HG03520 (cell line): ENCODE measurements around the gene DKK2.

ENCODE experiments used
- ATAC-seq: cut with Tn5 transposase; IDR thresholded peaks from one replicate; pipeline ENCODE4 v1.9.1; 2021; ENCODE audit warnings: mild to moderate bottlenecking, moderate library complexity; ENCODE audit not compliant: unreplicated experiment

Gene DKK2, protein sequence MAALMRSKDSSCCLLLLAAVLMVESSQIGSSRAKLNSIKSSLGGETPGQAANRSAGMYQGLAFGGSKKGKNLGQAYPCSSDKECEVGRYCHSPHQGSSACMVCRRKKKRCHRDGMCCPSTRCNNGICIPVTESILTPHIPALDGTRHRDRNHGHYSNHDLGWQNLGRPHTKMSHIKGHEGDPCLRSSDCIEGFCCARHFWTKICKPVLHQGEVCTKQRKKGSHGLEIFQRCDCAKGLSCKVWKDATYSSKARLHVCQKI

GRCh38 chr4:107035819-107036583 lies at the start of gene DKK2:
Gene DKK2, minus strand, starts transcription at chr4:107036313. Its CDS starts 722 bp downstream, at chr4:107035591.
- ATAC-seq = no peak

- ATAC-seq = no peak
These were observed 41.1 kb upstream of the DKK2 start for GRCh38 chr4:107077192-107077591.

DNA sequence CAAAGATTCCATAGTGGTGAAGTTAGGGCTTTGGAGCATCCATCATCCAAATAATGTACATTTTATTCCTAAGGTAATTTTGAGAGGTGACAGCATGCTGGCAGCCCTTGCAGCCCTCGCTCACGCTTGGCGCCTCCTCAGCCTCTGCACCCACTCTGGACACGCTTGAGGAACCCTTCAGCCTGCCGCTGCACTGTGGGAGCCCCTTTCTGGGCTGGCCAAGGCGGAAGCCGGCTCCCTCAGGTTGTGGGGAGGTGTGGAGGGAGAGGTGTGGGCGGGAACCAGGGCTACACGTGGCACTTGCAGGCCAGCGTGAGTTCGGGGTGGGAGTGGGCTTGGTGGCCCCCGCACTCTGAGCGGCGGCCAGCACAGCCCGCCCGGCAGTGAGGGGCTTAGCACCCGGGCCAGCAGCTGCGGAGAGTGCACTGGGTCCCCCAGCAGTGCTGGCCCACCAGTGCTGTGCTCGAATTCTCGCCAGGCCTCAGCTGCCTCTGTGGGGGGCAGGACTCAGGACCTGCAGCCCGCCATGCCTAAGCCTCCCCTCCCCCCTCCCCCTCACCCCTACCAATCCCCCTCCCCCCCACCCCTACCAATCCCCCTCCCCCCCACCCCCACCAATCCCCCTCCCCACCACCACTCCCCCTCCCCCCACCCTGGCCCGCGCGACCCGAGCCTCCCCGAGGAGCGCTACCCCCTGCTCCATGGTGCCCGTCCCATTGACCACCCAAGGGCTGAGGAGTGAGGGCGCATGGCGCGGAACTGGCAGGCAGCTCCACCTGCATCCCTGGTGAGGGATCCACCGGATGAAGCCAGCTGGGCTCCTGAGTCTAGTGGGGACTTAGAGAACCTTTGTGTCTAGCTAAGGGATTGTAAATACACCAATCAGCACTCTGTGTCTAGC lies 37.0 kb upstream of the DKK2 start:
- ATAC-seq = no peak

DNA sequence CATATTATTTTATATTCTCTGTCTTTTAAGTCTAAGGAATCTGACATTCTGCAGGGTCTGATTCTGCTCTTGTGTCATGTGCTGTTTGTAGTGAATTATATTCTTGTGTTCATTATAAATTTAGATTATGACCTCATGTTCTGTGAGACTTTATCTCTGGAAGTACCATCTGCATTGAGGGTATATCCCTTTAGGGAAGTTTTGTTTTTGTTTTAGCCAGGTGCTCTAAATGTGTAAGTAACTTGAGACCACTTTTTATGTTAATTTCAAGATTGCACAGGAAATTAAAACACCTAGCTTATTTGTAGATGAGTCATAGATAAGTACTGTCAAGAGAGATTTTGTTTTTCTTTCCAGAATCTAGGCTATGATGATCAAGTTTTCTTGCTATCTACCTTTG lies 35.0 kb upstream of the DKK2 start:
- ATAC-seq = no peak

DNA sequence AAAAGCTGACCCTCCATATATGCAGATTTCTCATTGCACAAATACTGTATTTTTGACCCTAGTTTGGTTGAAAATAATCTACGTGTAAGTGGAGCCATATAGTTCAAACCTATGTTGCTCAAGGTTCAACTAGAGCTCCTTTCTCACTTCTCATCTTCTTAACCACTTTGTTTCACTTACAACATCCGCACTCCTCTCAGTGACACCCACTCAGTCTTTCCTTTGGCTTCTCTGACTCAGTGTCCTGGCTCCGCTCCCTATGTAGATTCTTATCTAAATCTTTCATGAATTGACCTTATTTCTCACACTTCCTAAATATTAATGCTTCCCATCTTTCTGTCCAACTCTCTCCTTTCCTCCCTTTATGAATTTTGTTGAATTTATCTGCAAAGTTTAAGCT lies 32.9 kb upstream of the DKK2 start:
- peak; percentile 75 for ATAC-seq

DNA sequence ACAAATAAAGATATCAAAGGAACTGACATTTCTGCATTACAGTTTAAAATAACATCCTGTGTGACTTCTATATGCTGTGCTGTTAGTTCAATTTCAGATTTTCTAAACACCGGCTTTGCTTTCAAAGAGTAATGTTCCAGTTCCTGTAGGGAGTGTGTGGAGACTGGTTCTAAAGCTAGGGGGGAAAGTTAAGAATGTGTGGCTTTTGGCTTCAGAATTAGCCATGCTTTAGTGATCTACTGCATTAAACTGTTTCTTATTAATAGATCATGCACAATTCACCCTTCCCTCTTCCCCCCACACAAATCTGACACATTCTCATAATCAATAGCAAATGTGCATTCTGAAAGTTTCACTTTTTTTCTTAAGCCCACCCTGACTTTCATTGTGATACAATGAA lies 32.0 kb upstream of the DKK2 start:
- ATAC-seq = no peak

GRCh38 chr4:107066621-107067020 lies 30.5 kb upstream of the DKK2 start:
- ATAC-seq = no peak

DNA sequence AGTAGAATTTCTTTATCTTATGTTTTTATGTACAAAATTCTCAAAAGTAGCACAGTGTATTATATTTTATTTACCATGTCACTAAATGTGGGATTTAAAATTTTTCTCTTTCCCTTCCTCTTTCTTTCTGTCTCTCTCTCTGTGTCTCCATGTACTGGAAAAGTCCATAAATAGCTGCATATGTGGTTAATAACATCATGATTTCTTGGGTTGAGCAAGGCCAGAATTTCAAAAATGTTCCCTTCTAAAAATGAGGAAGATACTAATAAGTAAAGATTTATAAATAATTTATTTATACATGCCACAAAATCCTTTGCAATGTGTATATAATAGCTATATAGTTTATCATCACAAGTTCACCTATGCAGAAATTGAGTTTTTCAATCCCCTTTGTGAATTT lies 29.1 kb upstream of the DKK2 start:
- no peak for ATAC-seq

DNA sequence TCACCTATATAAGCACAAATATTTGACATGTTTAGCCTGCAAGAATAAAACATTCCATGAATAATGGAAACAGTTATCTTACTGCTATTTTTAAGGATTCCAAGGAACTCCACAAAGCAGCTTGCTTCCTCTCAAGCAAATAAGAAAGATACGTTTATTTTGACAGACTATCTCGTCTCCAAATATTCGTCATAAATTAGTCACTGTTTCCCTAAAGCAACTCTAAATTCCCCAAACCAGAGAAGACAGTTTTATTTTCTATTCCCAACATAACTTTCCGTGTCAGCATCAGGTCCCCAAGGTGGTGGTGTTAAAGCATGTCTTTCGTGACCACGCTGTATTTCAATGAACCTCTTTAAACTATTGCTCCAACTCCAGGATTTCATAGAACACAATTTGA lies 24.3 kb upstream of the DKK2 start:
- ATAC-seq = no peak

- ATAC-seq = no peak
These were observed 22.7 kb upstream of the DKK2 start for GRCh38 chr4:107058828-107059227.

- ATAC-seq = no peak
These were observed 14.5 kb upstream of the DKK2 start for GRCh38 chr4:107050525-107051135.

DNA sequence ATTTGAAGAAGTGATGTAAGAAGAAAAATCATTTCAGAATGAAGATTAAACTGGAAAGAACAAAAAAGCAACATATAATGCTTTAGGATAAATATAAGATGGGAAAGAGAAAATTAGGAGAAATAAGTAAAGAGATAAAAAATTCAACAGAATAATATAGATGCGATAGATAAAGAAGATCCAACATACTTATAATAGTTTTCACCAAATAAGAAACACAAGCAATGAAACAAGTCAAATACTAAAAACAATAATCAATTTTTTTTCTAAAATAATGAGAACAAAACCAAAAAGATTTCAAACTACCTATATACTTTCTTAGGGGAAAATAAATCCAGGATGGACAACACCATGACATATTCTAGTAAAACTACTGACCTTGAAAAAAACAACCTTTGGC lies 10.1 kb upstream of the DKK2 start:
- no peak for ATAC-seq

DNA sequence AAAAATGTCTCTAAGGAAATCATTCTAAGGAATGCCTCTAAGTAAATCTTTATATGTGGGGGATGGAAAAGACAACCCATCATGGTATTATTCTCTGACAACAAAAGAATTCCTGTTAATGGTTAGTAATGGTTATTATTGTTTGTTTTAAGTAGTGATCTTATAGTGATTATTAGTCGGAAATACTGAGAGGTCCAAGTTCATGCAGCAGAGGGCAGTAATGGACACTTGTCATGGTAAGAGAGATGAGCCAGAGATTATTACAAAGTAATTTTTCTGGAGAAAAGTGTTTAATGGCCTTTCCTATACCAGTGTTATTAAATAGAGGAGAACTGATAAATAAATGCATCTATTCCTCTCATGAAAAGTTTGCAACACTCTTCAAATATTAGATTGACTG lies 8.1 kb upstream of the DKK2 start:
- no peak for ATAC-seq

DNA sequence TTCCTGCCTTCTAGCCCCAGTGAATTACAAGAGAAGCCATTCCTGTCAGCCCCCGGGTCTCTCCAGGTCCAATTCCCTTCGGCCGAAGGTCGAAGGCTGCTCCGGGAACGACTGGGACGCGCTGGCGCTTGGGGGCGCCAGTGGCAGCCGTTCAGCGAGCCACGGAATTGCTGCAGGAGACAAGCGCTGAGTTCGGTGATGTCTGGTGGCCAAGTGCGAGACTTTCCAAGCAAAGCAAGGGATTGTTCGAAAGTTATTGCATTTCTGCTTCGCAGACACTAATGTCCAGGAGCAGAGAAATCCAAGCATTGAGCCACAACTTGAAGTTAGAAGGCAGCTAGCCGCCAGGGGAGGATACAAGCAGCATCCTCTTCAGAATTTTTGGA lies 1.1 kb upstream of the DKK2 start:
- ATAC-seq = no peak

DNA sequence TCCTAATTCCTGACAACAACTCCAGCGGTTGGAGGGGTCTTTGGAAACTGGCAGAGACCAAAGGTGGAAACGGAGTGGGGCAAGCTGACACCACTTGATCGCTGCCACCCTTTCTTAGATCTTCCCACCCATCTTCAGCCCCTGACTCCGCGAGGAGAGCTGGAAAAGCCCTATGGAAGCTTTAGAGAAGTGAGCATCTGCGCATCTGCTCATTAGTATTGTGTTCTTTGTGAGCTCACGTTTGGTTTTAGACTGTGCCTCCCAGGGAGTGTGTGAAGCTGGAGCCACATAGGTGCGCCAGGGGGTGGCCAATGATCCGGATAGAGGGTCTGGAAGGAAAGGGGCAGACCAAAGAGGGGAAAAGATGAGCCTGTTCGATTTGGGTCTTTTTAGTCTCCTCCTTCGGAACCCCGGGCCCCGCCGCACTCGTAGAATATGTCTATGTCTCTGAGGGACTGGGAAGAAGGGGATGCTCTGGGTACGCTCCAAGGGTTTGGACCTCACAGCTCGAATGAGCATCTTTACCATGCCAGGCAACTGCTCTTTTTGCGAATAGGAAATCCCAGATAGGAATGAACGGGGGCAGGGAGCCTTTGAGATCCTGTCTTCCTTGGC lies 578 bp upstream of the DKK2 start:
- ATAC-seq = no peak

DNA sequence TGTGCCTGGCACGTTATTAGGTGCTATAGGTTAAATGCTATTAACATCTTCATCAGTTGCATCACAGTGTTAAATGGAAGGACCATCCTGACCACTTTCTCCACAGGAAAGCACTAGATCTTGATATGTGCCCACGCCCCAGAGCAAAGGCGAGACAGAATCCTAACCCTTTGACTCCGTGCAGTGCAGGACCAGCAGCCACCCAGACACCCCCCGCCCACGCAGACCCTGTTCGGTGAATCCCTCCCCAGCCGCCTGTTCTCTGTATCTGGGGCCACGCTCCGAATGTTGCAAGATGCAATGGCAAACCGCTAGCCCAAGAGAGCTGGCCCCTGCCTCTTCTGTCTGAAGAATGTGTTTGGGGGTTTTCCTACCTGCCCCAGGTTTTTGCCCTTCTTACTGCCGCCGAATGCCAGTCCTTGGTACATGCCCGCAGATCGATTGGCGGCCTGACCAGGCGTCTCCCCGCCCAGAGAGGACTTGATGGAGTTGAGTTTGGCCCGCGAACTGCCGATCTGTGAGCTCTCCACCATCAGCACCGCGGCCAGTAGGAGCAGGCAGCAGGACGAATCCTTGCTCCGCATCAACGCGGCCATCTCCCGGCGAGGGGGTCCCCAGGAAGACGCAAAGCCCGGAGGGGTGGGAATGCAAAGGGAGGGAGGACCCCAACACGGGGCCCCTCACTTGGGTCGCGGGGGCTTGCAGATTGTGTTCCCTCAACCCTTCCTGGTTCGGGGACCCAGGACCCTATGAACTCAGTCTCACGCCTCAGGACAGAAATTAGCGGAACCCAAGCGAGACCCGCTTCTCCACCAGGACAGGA lies 906 bp downstream of the DKK2 start:
- ATAC-seq = no peak

- no peak for ATAC-seq
These were observed 1.8 kb downstream of the DKK2 start for GRCh38 chr4:107034091-107034995.

GRCh38 chr4:107027379-107027778 lies 8.7 kb downstream of the DKK2 start:
- ATAC-seq = no peak

DNA sequence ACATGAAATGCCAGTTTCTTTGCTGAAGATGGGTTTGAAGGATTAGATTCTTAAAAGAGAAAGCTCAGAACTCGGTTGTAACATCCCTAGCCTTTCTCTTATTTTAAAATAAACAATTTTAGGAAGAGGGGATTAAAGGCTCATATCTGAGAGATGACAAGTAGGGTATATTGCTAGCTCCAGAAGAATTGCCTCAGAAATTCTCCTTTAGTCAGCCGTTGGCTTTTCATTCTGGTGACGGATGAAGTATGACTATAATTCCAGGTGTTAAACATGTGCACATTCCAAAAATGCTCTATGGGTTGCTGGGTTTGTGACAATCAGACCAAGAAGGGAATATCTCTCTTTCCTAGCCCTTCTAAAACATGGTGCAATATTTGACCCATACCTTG lies 17.8 kb downstream of the DKK2 start:
- ATAC-seq = no peak
